RWPE1 (cell line): Measurements from ENCODE around the gene PROZ.

ENCODE experiments used
- CTCF ChIA-PET: fragments of 350-600 bp; sonication (Branson Sonifier 250); formaldehyde crosslinking; extraction: SDS; loops from one replicate; lab custom pipeline; 2021; lab: Yijun Ruan, JAX
- POLR2A ChIA-PET: fragments of 400-600 bp; formaldehyde crosslinking; extraction: SDS; loops from one replicate; lab custom pipeline; 2020; ENCODE audit warnings: antibody characterized with exemption; ENCODE audit not compliant: low non-redundant PET; lab: Yijun Ruan, JAX
- DNase-seq: peaks from one replicate; pipeline ENCODE4 v3.0.0; 2012; ENCODE audit warnings: low spot score
- H3K27ac ChIP-seq: fragments of 450-650 bp; 2 replicates; pipeline ENCODE4 v1.5.1; 2017
- CTCF ChIP-seq: fragments of 450-650 bp; conservative IDR thresholded peaks from 2 replicates; pipeline ENCODE4 v1.5.1; 2017; ENCODE audit warnings: low read depth, mild to moderate bottlenecking

PROZ gene

GRCh38 chr13:113124211-113124970 lies 34.1 kb upstream of the PROZ start:
- ChIA-PET POLR2A (no interaction called here), CTCF (no interaction called here)
- no peak overlapping the region for H3K27ac ChIP-seq
- no peak for TF ChIP-seq CTCF
- DNase-seq, result no peak

GRCh38 chr13:113125506-113126264 lies 32.8 kb upstream of the PROZ start:
- POLR2A ChIA-PET, result no interaction called here

GRCh38 chr13:113126265-113127150 lies 31.9 kb upstream of the PROZ start:
- no peak for DNase-seq
- POLR2A ChIA-PET, result no interaction called here

More at GRCh38 chr13:113125506-113126264, 32.8 kb upstream of the PROZ start:
- H3K27ac ChIP-seq, result no peak overlapping the region
- no peak for TF ChIP-seq CTCF
- no peak for DNase-seq
- CTCF ChIA-PET, result no interaction called here

GRCh38 chr13:113129480-113129879 lies 29.0 kb upstream of the PROZ start:
- H3K27ac ChIP-seq, result no peak overlapping the region
- no peak for DNase-seq
- no peak for TF ChIP-seq CTCF
- CTCF ChIA-PET, result no interaction called here
- POLR2A ChIA-PET, result no interaction called here

More at GRCh38 chr13:113126265-113127150, 31.9 kb upstream of the PROZ start:
- CTCF ChIA-PET, result no interaction called here
- TF ChIP-seq CTCF, result no peak
- H3K27ac ChIP-seq, result no peak overlapping the region

- CTCF ChIA-PET, result no interaction called here
- DNase-seq, result no peak
- no peak overlapping the region for H3K27ac ChIP-seq
- POLR2A ChIA-PET, result no interaction called here
- no peak for TF ChIP-seq CTCF
Measured at GRCh38 chr13:113129921-113130750, 28.3 kb upstream of the PROZ start.
